CD4-positive, alpha-beta T cell treated with Interleukin-17A for 1 hour (primary cell): Measurements from ENCODE around the gene GALP.
"Not testable (repeated sequence)": the region's sequence is repeated elsewhere in the genome, so short reads cannot be mapped to it uniquely, and the experiment has no call there.

Source experiments
- DNase-seq: peaks from one replicate; pipeline ENCODE4 v3.0.0-alpha.2; 2020

The GALP gene

DNA sequence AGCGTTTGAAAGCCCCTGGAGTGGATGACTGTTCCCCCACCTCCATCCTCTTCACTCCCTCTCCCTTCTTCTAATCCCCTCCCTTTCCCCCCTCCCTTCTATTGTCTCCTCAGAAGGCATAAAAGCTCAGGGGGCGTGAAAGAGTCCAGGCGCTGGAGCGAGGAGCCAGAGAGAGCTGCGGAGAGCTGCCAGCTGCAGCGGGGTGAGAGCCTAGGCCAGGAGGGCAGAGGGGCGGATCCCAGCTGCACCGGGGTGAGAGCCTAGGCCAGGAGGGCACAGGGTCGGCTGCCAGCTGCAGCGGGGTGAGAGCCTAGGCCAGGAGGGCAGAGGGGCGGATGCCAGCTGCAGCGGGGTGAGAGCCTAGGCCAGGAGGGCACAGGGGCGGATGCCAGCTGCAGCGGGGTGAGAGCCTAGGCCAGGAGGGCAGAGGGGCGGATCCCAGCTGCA lies at the start of gene GALP:
Gene GALP, plus strand, starts transcription at position 148 of the 447 bp plus-strand sequence. CDS start 1,101 bp downstream, outside the sequence.
- DNase-seq: not testable (repeated sequence)

DNA sequence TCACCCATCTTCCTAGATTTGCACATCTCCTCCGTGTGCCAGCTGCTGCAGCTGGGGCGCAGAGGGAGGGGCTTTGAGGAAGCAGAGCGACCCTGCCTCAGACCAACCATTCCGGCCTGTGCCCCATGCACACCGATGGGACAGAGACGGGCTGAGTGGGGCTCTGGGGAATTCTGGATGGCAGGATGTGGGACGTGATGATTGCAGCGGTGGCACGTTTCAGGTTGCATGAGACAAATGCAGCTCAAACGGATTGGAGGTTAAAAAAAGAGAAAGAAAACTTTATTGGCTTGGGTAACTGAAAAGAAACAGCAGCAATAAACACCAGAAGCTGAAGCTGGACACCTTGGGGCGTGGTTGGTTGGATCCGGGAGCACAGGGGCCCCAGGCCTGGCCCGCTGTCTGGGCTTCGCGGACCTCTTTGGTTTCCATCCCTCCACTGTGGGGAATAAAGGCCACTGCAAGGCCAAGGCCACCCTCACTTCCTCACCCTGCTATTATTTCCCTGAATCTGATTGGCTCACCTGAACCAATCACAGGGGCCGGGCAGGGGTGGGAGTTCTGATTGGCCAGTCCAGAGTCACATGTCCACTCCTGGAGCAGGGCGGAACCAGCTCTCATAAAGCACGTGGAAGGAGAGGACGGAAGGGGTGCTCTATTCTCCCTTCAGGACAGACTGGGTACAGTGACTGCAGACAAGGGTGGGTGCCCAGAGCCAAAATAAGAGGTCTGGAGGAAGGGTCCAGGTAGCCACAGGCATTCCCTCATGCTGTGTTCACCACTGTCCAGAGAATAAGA lies 48.6 kb upstream of the GALP start:
- no peak for DNase-seq

DNA sequence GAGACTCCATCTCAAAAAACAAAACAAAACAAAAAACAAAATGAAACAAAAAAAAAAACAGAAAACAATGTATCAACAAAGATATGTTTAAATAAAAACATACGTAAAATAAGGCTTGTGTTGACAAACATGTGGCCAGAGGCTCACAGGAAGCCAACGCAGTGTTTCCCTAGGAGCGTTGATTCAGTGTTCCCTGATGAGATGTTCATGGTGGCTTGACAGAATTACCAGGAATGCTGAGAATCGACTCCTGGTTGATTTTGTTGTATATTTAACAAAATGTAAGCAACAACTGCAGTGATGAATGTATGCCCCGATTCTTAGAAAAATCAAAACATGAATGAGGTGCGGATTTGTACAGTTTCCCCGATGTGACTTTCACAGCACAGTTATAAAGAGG lies 45.8 kb upstream of the GALP start:
- DNase-seq: no peak

DNA sequence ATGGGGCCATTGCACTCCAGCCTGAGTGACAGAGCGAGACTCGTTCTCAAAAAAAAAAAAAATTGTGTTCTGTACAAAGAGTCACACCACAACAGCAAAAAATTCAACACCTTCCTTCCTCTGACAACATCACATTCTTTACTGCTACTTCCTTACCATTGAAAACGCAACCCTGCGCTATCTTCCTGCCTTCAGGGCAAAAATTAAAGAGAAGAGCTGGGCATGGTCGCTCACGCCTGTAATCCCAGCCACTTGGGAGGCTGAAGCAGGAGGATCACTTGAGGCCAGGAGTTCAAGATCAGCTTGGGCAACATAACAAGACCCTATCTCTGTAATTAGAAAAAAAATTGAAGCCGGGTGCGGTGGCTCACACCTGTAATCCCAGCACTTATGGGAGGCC lies 44.2 kb upstream of the GALP start:
- DNase-seq: no peak

DNA sequence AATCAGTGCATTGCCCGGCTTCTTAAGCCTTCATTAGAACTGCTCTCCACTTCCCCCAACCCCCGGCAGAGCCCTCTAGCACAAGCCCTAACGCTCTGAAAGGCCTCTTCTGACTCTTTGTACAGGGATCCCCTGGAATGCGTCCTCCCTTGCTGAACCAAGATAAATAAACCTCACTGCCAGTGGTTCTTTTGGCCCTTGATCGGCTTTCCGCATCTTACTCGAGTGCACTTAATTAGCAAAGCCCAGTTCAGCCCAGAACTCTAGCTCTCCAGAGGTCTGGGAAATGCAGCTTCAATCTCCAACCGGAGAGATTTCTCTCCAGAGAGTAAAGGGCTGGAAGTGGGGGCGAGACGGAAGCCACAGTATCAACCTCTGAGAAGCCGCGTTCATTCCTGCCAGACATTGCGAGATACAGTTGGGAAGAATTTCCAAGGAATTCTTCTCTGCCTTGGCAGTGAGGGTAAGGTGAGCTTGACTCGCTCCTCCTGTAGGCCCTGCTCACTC lies 43.4 kb upstream of the GALP start:
- DNase-seq: no peak

DNA sequence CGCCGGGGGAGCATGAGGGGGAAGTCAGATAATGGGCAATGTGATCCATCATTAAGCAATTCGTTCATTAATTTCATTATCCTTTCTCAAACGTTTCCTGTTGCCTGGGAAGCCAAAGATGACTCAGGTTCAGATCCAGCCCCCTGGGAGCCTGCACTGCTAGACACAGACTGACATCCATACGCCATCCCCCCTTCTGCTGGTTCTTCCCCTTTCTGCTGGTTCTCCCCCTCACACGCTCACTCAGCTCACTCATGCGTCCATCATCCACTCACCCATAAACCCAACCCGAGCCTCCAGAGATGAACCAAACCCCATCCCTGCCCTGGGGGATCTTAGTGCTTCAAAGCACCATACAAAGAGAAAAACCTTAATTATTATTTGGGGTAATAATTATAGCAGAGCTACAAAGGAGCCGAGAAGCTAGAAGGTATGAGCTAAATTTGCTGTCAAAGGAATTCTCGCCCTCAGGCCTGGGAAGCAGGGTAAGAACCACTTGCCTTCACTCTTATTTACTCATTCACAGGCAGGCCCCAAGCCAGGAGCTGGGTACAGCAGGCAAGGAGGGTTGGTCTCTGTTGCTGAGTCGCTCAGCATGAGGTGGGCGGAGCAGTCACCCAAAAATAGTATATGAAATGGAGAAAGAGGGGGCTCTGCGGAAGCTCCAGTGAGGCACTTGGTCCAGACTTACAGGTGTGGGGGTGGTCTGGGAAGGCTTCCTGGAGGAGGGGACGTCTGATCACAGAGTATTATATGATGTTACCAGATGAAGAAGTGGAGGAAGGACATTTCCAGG lies 41.8 kb upstream of the GALP start:
- DNase-seq: no peak

DNA sequence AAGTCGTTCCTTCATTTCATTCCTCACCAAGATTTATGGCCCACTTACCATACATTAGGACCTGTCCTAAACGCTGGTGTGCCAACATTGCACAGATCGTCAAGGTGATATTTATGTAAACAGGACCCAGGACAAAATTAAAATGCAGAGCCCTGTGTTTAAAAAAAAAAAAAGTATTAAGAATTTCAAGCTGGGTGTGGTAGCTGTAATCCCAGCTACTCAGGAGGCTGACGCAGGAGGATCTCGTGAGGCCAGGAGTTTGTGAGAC lies 41.2 kb upstream of the GALP start:
- no peak for DNase-seq

DNA sequence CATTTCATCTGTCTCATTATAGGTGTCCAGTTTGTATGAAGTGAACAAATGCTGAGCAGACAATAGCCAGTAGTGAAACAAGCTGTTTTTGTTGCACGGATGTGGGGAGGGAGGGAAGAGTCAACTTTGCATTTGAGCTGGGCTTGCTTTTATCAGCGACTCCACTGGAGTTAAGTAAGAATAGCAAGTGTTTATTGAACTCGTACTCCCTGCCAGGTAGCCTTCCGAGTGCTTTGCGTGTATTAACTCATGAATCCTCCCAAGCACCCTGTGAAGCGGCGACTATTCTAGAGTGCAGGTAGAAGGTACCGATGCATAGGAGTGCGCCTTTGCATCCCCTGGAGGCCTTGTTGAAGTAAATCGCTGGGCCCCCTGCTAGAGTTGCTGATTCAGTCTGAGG lies 39.4 kb upstream of the GALP start:
- DNase-seq: no peak

DNA sequence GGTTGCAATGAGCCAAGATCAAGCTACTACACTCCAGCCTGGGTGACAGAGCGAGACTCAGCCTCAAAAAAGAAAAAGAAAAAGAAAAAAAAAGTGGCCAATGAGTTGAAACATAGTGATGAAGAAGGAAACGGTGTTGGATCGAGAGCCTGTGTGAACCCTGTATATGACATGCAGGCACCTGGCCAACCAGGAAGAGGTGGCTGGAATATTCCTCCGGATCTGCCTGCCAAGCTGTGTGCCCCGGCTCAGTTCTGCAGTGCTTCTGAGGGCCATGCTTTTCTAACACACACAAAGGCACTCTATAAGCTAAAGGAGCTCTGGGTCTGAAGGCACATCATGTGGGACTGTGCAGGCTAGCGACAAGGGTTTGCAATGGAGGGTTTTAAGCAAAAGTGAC lies 38.4 kb upstream of the GALP start:
- DNase-seq: no peak

DNA sequence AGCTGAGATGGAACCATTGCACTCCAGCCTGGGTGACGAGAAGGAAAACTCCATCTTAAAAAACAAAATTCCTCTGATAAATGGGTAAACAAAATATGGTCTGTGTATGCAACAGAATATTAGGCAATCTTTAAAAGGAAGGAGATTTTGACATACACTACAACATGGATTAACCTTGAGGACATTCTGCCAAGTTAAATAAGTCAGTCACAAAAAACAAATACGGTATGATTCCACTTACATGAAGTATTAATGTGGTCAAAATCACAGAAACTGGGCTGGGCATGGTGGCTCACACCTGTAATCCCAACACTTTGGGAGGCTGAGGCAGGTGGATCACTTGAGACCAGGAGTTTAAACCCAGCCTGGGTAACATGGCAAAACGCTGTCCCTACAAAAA lies 37.7 kb upstream of the GALP start:
- no peak for DNase-seq

DNA sequence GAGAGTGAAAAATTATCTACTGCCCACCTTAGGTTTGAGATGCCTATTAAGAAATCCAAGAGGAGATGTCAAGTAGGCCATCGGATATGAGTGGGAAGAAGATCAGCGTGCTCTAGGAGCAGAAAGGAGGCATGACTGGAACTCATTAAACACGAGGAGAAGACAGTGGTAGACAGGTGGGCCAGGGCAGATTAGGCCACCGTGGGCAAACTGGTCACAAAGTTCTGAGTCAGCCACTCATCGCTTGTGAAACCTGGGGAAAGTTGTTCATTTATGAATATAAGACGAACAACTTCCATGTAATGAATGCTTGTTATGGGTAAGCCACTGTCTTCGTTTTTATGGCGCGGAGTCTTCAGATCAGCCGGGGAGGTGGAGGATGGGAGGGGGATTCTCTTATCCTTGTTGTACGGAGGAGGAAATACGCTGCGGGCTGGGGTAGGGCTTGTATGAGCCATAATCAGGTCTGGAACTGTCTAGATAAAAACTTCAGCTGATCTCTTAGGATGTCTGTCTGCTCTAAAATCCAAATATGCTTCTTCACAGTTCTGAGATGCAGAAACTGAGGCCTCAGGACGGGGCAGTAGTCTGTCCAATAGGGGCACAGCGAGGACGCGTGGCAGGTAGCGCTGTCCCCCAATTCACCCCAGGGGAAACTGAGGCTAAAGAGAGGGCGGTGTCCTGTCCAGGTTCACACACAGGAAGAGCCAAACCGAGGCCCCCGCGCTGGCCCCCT lies 35.8 kb upstream of the GALP start:
- DNase-seq: no peak

DNA sequence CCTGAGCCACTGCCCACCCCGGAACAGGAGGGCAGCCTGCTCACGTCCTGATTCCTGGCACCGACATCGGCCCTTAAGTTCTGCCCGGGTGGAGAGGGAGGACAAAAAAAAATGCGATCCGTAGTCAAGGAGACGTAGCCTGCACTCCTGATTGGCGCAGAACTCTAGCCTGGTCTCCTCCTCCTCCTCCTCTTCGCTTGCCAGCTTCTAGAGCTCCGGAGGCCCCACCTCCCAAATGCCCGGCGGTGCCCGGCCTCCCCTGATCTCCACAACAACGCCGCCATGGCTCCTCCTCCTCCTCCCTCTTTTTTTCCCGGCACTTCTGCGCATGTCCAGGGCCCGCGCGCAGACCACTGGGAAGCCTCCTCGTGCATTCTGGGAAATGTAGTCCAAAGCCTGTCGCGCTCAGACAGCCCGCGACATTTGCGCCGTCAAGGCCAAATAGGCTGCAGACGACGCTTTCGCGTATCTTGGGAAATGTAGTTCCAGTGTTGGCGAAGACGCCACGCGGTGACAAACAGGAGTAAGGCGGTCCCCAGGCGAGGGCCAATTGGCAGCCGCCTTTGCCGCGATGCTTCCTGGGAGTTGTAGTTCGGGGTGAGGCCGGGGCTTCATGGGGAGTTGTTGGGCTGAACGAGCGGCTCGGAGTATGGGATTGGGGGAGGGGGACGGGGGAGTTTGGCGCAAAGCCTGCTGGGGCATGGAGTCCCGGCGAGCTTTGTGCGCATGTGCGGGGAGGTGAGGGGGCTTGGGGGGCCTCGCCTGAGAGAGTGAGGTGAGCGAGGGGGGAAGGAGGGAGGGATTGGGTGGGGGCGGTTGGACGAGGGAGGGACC lies 35.0 kb upstream of the GALP start, which contains the start of gene ZNF444:
Gene ZNF444, plus strand, starts transcription at position 705 of the 834 bp plus-strand sequence. CDS start 5,625 bp downstream, outside the sequence.
- DNase-seq: peak; percentile 100

DNA sequence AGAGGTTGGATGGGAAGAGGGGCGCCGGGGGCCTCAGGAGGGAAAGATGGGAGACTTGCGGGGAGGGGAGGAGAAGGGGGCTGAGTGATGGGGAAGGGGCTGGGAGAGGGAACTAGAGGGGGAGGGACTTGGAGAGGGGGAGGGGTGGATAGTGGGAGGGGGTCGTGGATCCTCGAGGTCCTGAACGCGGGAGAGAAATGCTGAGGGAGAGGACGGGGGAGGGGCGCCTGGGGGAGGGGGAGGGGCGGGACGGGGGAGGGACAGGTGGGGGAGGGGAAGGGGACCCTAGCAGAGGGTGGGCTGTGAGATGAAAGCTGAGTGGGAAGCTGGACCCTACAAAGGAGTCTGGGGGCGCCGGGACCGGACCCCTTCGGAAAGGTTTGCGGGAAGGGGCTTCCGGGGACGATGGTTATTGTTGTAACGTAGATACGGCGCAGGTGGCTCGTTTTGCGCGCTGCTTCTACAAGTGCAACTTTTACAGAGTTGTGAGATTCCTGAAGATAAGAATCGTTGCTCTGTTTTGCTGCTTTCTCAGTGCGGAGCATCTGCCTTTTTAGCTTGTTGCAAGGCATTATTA lies 34.3 kb upstream of the GALP start:
- DNase-seq: peak; percentile 43

DNA sequence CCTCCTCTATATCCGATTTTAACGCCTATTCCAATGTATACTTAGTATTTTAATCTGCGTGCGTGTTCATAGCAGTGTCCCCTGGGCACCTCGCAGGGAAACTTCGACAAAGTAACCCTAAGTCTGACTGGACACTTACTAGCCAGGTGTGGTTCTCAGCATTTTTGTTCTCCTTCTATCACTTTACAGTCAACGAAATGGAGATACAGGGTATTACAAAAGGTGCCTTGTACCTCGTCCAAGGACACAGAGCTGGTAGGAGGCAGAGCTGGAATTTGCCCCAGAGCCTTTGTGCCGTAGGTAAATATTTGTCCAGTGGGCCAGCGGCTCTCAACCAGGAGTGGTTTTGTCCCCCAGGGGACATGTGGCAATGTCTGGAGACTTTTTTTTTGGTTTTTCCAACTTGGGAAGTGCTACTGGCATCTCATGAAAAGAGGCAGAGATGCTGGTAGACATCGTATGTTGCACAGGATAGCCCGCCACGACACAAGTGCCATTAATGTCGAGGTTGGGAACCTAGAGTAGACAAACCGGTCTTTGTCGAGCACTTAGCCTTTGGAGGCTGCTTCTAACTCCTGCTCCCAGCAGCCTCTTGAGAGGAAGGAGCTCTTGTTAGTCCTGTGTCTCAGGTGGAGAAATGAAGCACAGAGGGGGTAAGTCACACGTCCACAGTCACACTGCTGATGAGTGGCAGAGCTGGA lies 33.6 kb upstream of the GALP start:
- no peak for DNase-seq

DNA sequence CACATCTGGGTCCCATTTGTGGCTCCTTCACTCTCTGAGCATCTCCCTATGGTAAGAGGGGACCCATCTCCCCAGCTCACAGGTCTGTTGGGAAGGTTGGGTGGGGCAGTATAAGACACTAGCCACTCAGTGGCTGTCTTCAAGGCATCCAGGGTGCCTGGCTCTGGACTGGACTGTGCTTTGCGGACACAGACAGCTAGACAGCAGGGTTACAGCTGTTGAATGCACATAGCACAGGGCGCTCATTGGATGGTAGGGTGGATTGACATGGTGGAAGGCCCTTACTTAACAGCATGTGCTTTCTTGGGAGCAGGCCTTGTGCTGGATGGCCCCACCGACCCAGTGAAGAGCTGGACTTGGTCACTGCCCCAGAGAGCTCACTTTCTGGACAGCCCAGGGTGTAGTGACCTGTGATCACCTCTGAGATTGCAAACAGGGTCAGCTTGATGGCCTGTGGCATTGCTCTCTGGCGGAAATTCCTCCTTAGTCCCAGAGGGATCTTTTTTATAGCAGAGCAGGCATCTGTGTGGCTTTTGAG lies 32.8 kb upstream of the GALP start:
- DNase-seq: no peak

DNA sequence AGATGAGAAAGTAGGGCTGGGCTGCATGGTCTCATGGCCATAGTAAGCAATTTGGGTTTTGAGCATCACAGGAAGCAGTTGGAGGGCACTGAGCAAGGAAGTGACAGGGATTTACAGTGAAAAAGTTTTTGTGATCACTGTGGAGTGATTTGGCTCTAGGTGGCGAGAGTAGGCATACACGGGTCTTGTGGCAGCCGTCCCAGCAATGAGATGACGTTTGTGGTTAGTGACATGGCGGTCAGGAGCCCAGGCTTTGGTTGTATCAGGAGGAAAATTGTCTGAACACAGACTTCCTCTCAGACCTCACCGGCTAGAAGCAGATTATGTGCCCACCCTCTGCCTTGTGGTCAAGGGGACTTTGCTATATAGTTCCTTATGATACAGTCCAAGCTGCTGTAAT lies 31.4 kb upstream of the GALP start:
- no peak for DNase-seq

DNA sequence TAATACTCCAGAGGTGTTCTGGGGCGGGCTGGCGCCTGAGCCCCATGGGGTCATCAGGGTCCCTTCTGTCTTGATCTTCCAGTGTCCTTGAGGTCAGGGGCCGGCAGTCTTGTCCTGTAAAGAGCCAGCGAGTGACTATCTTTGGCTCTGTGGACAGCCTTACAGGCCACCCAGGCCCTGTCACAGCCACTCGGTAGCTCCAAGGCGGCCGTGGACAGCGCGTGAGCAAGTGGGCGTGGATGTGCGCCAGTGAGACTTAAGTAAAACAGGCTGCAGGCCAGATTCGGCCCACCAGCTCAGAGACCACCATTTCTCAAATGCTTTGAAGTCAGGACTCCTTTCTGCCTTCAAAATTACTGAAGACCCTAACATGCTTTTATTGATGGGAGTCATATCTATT lies 31.0 kb upstream of the GALP start:
- DNase-seq: no peak

DNA sequence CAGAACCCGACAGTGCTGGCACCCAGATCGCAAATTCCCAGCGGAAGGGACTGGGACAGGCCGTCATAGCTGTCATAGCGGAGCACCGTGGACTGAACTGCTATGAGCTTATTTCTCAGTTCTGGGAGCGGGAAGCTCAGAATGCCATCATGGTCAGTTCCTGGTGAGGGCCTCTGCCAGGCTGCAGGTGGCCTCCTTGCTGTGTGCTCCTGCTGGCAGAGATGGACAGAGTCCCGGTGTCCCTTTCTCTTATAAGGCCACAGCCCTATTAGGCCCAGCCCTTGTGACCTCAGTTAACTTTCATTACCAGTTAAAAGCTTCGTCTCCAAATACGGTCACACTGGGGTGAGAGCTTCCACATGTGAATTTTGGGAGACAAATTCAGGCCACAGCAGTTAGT lies 30.1 kb upstream of the GALP start:
- DNase-seq: no peak

DNA sequence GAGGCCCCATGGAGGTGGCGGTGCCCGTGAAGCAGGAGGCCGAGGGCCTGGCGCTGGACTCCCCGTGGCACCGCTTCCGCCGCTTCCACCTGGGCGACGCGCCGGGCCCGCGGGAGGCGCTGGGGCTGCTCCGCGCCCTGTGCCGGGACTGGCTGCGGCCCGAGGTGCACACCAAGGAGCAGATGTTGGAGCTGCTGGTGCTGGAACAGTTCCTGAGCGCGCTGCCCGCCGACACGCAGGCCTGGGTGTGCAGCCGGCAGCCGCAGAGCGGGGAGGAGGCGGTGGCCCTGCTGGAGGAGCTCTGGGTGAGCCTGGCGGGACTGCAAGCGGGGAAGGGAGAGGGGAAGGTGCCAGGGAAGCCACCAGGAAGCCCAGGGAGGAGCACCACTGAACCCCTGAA lies 28.9 kb upstream of the GALP start:
- DNase-seq: no peak

DNA sequence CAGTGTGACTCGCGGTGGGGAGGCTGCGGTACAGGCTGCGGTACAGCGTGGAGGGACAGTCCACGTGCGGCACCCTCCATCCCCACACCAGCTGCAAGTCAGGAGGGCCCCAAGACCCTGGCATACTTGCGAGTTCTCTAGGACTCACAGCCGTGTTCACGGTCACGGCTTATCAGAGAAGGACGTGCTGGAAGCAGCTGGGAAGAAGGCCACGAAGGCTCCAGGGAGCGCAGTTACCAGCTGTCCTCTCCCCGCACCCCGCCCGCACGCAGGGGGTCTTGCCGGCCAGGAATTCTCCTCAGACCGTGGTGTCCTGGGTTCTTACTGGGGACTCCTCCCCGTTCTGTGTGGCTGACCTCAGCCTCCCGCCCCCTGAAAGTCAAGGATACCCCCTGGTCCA lies 28.5 kb upstream of the GALP start:
- DNase-seq: no peak

DNA sequence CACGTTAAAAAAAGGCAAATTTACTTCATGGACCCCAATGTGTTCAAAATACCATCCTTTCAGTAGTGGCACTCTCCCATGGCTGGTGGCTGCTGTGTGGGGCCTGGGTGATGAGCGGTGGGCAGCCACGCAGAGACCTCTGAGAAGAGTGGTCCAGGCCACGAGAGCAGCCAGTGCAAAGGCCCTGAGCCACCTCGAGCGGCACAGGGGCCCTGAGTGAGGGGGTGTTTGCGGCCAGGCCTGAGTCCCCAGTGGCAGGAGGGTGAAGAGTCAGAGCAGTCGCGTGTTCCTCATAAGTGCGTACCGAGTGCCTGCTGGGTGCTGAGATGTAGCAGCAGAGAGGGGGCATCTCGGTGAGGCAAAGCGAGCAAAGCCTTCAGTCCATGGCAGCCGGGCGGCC lies 27.7 kb upstream of the GALP start:
- no peak for DNase-seq
